Transverse colon (tissue), 4 donors: ENCODE measurements around the gene LAMP5. TPM values are rescaled to one million over a fixed set of nuclear protein-coding genes. Genes with fewer than 3 reads are reported as not detected.

Experiments used
- DNase-seq: peaks from one replicate; pipeline ENCODE4 v3.0.0-alpha.2; 2019
- H3K27ac ChIP-seq, 4 donors: fragments of 200-600 bp; sonication (generic); 2 replicates each; pipeline ENCODE4 v1.5.1; 2016 to 2018; ENCODE audit warnings: inconsistent platforms in 4 of 4
- H3K27me3 ChIP-seq: fragments of 200-600 bp; sonication (generic); 2 replicates; pipeline ENCODE4 v1.5.1; 2017; ENCODE audit warnings: inconsistent platforms
- H3K36me3 ChIP-seq, 4 donors: fragments of 200-600 bp; sonication (generic); 2 replicates each; pipeline ENCODE4 v1.5.1; 2017 to 2019; ENCODE audit warnings: inconsistent platforms in 4 of 4
- H3K4me1 ChIP-seq, 4 donors: fragments of 200-600 bp; sonication (generic); 2 replicates each; pipeline ENCODE4 v1.5.1; 2017 to 2020; ENCODE audit warnings: inconsistent platforms in 4 of 4
- H3K4me3 ChIP-seq, 4 donors: fragments of 200-600 bp; sonication (generic); 1 replicate in 1 of 4; 2 replicates in 3 of 4; pipeline versions ENCODE4 v1.5.1 to v1.6.1; 2017 to 2019; ENCODE audit warnings: inconsistent platforms in 4 of 4
- H3K9me3 ChIP-seq, 2 donors: fragments of 200-600 bp; sonication (generic); 2 replicates each; pipeline ENCODE4 v1.5.1; 2017 to 2019; ENCODE audit warnings: inconsistent platforms in 2 of 2
- CTCF ChIP-seq, 5 experiments: fragments of 200-600 bp in 3 of 5; fragments of 450-650 bp in 2 of 5; sonication (generic) in 3 of 5; IDR thresholded peaks; 1 replicate in 2 of 5; 2 replicates in 3 of 5; pipeline ENCODE4 v1.5.1; 2016 to 2017; ENCODE audit warnings: antibody characterized with exemption in 5 of 5, inconsistent platforms in 3 of 5, mild to moderate bottlenecking in 2 of 5, moderate library complexity in 1 of 5
- EP300 ChIP-seq: sonication (generic); formaldehyde crosslinking; IDR thresholded peaks from one replicate; pipeline ENCODE4 v1.6.1; 2017; ENCODE audit warnings: antibody characterized with exemption, low read depth
- POLR2A ChIP-seq: fragments of 450-650 bp; IDR thresholded peaks from one replicate; pipeline ENCODE4 v1.6.1; 2016; ENCODE audit warnings: antibody characterized with exemption, mild to moderate bottlenecking, moderate library complexity
- POLR2AphosphoS5 ChIP-seq, 3 donors: sonication (generic); formaldehyde crosslinking; IDR thresholded peaks; one replicate each; pipeline ENCODE4 v1.6.1; 2016; ENCODE audit warnings: antibody characterized with exemption in 3 of 3
- WGBS, 2 donors: methylation state at CpG; one replicate each; pipeline ENCODE4 v1.1.5; 2018; ENCODE audit warnings: low coverage in 1 of 2; 5-methylcytosine and 5-hydroxymethylcytosine counted together
- in situ Hi-C, 4 donors: fragments of 200-750 bp; cut with MboI; loops; one replicate each; pipeline versions ENCODE4 v1.15.0 to v1.15.1; 2017; ENCODE audit warnings: low sequenced_read_pairs in 3 of 4, low pct_ligation_motif_present in 1 of 4, low pct_unique_long_range_greater_than_20kb in 1 of 4
- intact Hi-C: fragments of 100-400 bp; cut with DNase I; formaldehyde crosslinking; loops from one replicate; pipeline ENCODE4 v1.15.1; 2023; ENCODE audit warnings: low total_unique reads
- total RNA-seq, 4 donors: library from RNA; depleted of rRNA; stranded (reverse); fragments of >200 nt; gene quantifications; one replicate each; pipeline ENCODE4 v1.1.0, GENCODE V29; 2016

LAMP5 gene
- total RNA-seq, 4 donors from 2014 or later = 0.32 TPM; not detected in 3

GRCh38 chr20:9482180-9482579, 32.2 kb upstream of the LAMP5 start:
- no peaks in the 10 kb centered on the region for H3K4me1 ChIP-seq
- in situ Hi-C loops (no loop called here), intact Hi-C loops (no loop called here)
- no peak for DNase-seq
- WGBS, 2 donors = 69 to 73% methylated on average over 3 of the region's 3 CpGs
- no peaks in the 10 kb centered on the region for H3K27me3 ChIP-seq
- no peaks in the 10 kb centered on the region for H3K9me3 ChIP-seq
- H3K4me3 ChIP-seq = no peak overlapping the region
- H3K27ac ChIP-seq = no peak overlapping the region
- no peaks in the 10 kb centered on the region for H3K36me3 ChIP-seq
- TF ChIP-seq POLR2AphosphoS5 (IDR thresholded peaks at IDR 0.05) (no peak), CTCF (IDR thresholded peaks at IDR 0.05) (no peak), POLR2A (no peak), EP300 (no peak)

- intact Hi-C loops = no loop called here
- TF ChIP-seq POLR2A = no peak
- TF ChIP-seq CTCF (IDR thresholded peaks at IDR 0.05) = no peak
- TF ChIP-seq EP300 = no peak
- TF ChIP-seq POLR2AphosphoS5 (IDR thresholded peaks at IDR 0.05) = no peak
Observed at GRCh38 chr20:9483131-9483530, 31.3 kb upstream of the LAMP5 start.

DNA sequence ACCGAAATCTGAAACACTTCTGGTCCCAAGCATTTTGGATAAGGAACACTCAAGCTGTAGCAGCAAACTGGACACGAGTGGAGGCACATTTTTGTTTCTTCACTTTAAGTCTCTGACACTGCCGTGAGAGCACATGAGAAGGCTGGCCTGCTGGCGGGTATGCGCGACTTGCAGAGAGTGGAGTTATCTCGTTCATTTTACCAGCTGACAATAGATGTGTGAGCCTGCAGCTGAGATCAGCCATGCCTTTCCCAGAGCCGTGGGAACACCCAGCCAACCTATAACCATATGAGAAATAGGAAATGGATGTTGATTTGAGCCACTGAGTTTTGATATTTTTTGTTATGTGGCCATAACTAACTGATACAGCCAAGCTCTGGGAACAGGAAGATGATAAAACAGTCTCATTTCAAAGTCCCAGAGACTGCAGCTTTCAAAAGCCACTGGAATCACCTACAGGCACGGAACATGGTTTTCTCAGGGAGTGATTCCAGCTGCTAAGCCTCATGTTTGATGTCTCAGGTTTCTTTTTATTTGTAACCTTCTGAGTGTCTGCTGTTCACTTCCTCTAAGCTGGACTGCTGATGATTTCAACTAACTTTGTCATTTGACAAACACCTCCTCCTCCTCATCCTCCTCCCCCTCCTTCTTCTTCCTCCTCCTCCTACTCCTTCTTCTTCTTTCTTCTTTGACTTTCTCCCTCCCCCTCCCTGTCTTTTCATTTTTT, 28.6 kb upstream of the LAMP5 start:
- Histone ChIP-seq H3K4me1 (no peaks in the 10 kb centered on the region), H3K4me3 (no peak overlapping the region), H3K9me3 (no peaks in the 10 kb centered on the region), H3K27ac (no peak overlapping the region), H3K36me3 (no peaks in the 10 kb centered on the region), H3K27me3 (no peaks in the 10 kb centered on the region)
- in situ Hi-C loops (no loop called here), intact Hi-C loops (no loop called here)
- TF ChIP-seq CTCF (IDR thresholded peaks at IDR 0.05) = no peak
- no peak for DNase-seq
- 84% methylated on average over 9 of the region's 9 CpGs; no CpG with 5 or more reads in 1 of the 2 donors for WGBS, 2 donors

More at GRCh38 chr20:9483131-9483530, 31.3 kb upstream of the LAMP5 start:
- Histone ChIP-seq H3K27me3 (no peaks in the 10 kb centered on the region), H3K4me1 (no peaks in the 10 kb centered on the region), H3K4me3 (no peak overlapping the region), H3K27ac (no peak overlapping the region), H3K36me3 (no peaks in the 10 kb centered on the region), H3K9me3 (no peaks in the 10 kb centered on the region)
- DNase-seq = no peak
- in situ Hi-C loops = no loop called here
- WGBS, 2 donors = 84 to 100% methylated on average over 1 to 2 of the region's 2 CpGs

- WGBS, 2 donors = 84 to 85% methylated on average over 3 to 4 of the region's 4 CpGs
- H3K27me3 ChIP-seq = no peaks in the 10 kb centered on the region
- H3K4me3 ChIP-seq = no peak overlapping the region
- no peaks in the 10 kb centered on the region for H3K4me1 ChIP-seq
- H3K27ac ChIP-seq = no peak overlapping the region
- H3K36me3 ChIP-seq = no peaks in the 10 kb centered on the region
- no peak for DNase-seq
- H3K9me3 ChIP-seq = no peaks in the 10 kb centered on the region
- in situ Hi-C loops (no loop called here), intact Hi-C loops (no loop called here)
- TF ChIP-seq POLR2AphosphoS5 (IDR thresholded peaks at IDR 0.05) = no peak
Observed at GRCh38 chr20:9487231-9487630, 27.2 kb upstream of the LAMP5 start.

DNA sequence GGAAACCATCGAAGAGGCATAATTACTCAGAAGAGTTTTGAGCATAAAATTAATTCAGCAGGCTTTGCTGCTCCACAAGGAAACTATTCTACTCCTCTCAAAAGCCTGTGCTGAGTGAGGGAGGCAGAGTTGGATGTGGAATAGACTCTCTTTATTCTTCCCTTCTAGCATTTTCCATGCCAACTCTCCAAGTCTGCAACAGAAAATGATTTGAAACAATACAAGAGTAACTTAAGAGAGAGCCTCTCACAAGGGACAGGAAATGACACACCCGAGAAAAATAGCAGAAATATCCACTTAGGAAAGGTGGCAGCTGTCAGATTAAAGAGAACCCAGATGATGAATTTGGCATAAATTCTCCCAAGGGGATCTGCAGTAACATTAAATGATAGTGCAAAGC, 26.3 kb upstream of the LAMP5 start:
- intact Hi-C loops (no loop called here), in situ Hi-C loops (no loop called here)
- 53 to 56% methylated on average over 2 of the region's 2 CpGs for WGBS, 2 donors
- Histone ChIP-seq H3K36me3 (no peaks in the 10 kb centered on the region), H3K9me3 (no peaks in the 10 kb centered on the region), H3K27me3 (no peaks in the 10 kb centered on the region), H3K4me1 (no peaks in the 10 kb centered on the region), H3K27ac (no peak overlapping the region), H3K4me3 (no peak overlapping the region)
- DNase-seq = no peak
- no peak for TF ChIP-seq EP300
- TF ChIP-seq POLR2AphosphoS5 (IDR thresholded peaks at IDR 0.05) = no peak
- TF ChIP-seq CTCF (IDR thresholded peaks at IDR 0.05) = no peak
- TF ChIP-seq POLR2A = no peak
